HG03460 (cell line): ENCODE data around the gene WRAP53.

ENCODE experiments used
- ATAC-seq: cut with Tn5 transposase; IDR thresholded peaks from one replicate; pipeline ENCODE4 v1.9.1; 2021; ENCODE audit not compliant: unreplicated experiment

The WRAP53 gene

DNA sequence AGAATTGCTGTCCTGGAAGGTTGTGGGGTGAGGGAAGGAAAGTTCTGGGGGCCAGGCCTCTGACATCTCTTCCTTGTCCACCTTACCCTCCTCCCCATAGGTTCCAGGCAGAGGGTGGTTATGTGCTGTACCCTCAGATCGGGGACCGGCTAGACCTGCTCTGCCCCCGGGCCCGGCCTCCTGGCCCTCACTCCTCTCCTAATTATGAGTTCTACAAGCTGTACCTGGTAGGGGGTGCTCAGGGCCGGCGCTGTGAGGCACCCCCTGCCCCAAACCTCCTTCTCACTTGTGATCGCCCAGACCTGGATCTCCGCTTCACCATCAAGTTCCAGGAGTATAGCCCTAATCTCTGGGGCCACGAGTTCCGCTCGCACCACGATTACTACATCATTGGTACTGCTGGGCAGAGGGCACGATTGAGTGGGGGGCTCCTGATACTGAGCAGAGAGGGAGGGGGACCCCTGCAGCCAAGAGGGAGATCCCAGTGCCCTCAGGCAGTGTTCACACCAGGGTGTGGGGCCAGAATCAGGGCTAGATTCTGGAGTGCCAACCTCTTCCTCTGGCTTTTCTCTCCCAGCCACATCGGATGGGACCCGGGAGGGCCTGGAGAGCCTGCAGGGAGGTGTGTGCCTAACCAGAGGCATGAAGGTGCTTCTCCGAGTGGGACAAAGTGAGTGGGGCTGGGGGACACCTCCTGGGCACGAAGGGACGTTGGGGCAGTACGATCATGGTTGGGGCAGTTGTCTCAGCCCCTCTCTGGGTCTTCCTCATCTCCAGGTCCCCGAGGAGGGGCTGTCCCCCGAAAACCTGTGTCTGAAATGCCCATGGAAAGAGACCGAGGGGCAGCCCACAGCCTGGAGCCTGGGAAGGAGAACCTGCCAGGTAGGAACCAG is 19.8 kb downstream of the WRAP53 start:
- no peak for ATAC-seq

DNA sequence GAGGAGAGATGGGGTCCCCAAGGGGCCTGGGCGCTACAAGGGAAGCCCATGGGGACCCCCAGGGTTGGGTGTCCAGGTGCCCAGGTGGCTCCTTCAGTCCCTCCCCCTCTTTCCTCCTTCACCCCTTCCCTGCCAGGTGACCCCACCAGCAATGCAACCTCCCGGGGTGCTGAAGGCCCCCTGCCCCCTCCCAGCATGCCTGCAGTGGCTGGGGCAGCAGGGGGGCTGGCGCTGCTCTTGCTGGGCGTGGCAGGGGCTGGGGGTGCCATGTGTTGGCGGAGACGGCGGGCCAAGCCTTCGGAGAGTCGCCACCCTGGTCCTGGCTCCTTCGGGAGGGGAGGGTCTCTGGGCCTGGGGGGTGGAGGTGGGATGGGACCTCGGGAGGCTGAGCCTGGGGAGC is 20.8 kb downstream of the WRAP53 start:
- no peak for ATAC-seq

DNA sequence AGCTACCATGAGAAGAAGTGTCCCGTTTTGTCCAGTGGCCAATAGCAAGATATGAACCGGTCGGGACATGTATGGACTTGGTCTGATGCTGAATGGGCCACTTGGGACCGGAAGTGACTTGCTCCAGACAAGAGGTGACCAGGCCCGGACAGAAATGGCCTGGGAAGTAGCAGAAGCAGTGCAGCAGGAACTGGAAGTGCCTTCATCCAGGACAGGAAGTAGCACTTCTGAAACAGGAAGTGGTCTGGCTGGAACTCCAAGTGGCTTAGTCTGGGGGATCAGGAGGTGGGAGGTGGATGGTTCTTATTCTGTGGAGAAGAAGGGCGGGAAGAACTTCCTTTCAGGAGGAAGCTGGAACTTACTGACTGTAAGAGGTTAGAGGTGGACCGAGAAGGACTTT is 22.0 kb downstream of the WRAP53 start:
- ATAC-seq, result no peak

DNA sequence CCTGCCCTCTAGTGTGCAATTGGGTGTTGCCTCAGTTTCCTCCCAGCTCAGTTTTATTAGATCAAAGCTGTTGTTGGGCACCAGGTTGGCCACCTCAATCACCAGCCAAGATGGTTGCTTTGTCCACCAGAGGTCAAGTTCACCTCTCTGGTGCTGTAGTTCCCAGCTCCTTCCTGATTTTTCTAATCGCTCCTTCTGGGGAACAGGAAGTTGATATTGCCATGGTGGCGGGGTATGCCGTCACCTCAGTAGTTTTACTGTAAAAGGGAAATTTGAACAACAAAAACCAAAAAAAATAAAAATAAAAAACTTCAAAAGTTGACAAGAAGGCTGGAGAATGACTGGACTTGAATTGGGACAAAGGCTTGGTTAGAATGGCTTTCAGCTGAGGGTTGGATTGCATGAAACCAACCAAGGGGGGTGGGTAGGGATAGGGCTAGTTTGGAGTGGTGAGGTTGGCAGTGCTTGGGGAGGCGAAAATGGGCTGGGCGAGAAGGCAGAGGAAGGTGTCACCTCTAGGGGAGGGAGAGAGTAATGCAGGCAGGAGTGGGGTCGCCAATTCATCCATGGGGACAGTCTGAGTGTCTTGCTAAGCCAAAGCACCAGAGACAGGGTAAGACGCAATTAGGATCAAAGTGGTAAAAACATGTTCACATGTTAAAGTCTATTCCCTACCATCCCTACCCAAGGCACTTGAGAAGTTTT is 22.9 kb downstream of the WRAP53 start:
- ATAC-seq, result no peak

DNA sequence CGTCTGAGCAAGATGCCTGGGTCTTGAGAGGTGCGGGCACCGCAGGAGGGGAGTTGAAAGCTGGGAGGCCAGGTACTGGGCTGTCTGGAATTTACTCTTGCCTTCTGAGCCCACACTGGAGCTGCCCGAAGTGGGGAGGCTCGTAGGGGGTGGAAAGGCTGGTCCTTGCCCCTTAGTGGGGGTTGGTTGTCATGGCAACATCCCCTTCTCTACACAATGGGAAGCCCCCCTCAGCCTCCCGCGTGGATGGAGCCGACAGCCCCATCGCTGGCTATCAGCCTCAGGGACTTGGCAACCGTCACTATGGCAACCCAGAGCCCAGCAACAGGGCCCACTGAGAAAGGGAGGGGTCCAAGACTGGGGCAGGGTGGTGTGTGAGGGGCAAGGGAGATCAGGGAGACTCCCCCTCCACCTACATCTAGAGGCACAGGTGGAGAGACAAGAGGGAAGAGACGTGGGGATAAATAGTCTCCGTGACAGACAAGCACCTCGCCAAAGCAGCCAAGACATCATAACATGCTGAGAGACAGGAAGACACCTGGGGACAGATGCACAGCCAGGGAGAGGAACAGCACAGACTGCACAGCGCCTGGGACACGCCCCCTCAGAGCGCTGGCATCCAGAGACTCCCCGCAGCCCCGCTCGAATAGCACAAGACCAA is 24.0 kb downstream of the WRAP53 start:
- no peak for ATAC-seq

DNA sequence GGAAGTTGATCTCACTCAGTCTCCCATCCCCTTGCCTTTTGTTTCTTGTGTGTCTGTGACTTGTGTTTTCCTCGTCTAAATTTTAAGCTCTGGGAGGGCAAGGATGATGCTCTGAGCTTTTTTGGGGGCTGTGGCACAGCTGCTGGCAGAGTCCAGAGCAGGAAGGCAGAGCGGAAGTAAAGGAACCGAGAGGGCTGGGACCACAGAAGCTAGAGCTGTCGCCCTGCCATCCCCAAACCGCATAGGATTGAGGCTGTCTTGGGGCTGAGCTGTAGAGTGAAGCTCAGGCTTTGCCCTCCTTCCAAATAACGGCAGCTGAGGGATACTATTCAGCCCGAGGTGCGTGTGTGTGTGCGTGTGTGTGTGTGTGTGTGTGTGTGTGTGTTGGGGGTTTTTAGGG is 25.5 kb downstream of the WRAP53 start:
- no peak for ATAC-seq

DNA sequence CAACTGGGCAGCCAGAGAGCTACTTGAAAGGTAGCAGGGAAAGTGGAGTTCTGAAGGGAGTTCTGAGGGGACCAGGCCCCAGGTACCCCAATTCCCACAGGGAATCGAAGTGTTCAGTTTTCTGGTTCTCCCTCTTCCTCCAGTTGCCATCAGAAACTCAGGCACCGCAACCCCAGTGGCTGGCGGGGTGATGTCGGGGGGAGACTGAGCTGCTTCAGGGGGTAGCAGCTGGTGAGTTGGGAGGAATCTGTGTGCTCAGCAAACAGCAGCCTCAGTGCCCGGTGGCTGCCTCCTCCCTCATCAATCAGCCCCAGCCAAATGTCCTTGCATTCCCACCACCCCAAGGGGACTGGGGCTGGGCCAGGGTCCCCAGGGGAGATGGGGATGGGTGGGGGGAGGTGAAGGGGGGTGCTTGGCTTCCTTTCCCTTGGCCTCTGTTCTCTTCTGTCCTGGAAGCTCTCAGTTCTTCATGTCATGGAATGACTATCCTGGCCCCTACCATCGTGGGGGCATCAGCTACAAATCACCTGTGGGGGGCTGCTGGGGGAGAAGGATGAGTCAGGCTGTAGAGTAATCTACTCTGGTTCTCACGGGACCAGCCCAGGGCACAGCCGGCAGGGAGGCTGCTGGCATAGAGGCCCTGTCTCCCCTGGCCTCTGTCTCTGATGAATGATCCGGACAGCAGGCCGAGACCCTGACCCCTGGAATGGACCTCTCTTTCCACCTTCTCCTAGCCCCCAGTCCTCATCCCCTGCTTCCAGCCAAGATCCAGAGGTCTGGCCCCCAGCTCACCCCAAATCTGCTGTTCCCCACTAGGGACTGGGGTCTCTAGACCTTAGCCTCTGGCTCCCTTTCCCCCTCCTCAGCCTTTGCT is 26.7 kb downstream of the WRAP53 start:
- no peak for ATAC-seq

DNA sequence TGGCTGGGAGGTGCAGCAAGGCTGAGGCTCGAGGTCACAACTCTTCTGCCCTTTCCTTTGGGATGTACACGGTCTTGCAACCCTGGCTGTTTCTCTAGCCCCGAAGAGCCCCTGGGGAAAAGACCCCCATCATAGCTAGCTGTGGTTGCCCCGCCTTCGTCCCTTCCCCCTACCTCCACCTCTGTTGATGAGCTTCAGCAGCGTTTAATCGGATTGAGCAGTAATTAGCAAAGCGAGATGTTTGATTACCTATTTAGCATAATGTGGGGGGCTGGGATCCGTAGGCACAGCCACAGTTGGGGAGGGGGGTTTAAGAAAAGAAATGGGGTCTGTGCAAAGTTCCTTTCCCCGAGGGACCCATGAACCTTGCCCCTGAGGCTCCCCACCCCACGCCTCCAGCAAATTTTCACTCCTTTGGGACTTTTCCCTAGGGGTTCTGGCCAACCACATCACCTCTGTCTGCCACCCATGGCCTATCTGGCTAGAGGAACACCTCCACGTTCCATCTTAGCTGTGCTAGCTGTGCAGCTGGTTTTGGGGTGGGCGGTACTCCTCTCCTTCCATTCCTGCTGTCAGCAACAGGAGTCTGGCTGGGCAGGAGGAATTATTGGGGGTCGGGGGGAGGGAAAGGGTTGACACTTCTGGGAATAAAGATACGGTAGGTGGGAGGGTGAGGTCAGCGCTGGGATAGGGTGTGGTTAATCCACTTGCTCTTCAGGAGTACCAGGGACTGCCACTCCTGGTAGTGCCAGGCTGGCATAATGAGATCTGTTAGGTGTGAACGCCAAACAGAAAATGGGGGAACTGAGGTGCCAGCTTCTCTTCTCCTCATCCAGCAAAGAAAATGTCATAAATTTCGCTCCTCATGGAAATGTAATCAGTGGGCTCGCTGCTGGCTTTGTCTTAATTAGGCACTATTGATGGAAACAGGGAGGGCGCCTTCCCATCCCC is 27.9 kb downstream of the WRAP53 start:
- no peak for ATAC-seq

DNA sequence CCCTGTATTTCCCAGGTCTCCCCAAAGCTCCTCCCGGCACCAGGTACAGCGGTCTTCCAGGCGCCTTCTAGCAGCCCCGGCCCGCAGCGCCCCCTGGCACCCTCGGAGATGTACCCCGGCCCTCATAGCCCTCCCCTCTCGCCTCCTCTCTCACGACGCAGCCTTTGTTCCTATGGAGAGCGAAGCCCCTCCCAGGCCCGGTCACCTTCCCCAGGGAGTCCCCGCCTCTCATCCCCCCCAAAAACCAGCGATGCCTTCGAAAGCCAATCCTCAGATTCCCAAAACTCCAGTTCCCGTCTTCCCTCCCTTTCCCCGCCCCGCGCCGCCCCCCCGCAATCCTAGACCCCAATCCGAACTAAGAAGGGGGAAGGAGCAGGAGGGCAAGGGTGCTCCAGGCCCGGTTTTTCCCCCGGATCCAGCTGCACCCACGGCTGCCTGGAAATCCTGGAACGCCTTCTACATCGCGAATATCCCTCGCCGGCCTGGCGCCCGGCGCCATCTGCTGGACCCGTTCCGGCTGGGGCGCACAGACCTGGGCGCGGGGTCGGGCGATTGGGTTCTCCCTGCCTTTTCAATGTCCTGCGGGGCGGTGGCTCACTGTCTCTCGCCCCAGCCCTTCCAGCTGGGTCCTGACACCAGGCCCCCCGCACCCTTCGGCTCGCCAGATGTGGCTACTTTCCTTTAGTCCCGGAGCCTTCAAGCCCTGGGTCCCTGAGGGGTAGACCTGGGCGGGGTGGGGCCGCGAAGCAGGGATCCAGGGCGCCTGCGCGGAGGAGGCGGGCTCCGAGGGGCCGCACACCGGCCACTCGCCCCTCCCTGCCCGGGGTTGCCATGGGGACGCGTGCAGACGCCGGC is 28.9 kb downstream of the WRAP53 start, which contains the start of gene DNAH2:
Gene DNAH2, plus strand, starts transcription at position 844 of the 855 bp plus-strand sequence. CDS start 1,991 bp downstream, outside the sequence.
- ATAC-seq, result no peak

DNA sequence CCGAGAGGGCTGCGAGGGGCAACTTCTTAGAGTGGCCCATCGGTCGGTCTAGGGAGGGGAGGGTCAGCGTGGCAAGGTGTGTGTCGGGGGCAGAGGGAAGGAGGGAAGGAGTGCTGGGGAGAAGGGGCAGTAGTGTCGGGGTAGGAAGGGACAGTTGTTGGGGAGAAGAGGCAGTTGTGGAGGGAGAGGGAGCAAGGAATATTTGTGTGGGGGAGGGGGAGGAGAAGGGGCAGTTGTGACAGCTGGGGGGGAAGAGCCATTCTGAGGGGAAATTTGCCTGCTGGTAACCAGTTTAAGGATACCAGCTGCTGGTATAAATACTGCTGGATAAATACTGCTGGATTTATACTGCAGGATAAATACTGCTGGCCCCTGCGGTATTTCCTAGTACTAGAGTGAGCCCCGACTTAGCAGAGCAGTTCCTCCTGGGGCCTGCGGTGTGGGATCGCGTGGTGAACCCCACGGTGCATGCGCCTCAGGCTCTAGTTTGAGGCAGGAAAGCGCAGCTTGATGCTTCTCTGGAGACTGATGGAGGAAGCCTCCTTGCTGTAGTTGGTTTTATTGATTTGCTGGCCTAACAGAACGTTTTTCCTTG is 29.6 kb downstream of the WRAP53 start:
- ATAC-seq, result no peak

DNA sequence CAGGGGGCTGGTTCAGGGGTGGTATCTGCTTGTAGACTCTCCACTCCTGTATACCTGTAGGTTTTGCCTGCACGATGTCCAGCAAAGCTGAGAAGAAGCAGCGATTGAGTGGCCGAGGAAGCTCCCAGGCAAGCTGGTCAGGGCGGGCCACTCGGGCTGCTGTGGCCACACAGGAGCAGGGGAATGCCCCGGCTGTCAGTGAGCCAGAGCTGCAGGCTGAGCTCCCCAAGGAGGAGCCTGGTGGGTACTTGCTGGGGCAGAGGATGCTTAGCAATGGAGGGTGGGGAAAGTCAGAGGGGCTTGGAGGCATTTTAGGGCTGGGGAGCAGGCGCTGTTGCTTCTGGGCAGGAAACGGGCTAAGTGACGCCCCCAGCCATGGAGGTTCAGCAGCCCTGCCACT is 31.4 kb downstream of the WRAP53 start:
- no peak for ATAC-seq

DNA sequence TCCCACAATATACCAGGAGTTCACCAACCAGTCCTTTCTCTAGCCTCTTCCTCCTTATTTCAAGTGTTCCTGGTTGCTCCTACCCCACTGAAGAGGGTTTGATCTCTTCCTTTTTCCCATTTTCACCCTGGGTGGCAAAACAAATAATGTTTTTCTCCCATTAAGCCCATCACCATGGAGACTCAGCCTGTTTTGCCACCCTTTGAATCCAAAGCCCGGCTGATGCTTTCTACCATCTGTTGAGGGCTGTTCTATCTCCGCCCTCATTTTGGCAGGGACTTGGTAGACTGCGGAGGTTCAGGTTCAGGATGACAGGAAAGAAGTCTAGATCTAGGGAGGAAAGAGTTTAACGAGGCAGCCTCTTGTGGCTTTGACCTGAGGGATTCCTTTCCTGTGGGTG is 31.8 kb downstream of the WRAP53 start:
- no peak for ATAC-seq

DNA sequence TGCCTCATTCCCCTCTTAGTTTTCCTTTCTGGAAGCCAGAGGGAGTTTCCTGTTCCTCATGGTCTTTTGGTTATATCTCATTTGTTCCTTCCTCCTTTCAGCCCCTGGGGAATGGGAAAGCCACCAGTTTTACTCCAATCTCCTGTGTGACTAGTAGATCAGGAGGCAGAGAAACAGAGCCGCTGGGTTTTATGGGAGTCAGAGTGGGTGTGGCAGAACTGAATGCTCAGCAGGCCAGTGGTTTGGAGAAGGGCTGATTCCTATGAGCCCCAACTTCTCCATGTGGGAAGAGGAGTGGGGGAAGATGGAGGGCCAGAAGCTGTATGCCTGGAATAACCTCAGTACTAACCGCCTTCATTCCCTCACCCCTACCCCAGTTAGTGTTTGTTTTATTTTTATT is 33.3 kb downstream of the WRAP53 start:
- no peak for ATAC-seq

DNA sequence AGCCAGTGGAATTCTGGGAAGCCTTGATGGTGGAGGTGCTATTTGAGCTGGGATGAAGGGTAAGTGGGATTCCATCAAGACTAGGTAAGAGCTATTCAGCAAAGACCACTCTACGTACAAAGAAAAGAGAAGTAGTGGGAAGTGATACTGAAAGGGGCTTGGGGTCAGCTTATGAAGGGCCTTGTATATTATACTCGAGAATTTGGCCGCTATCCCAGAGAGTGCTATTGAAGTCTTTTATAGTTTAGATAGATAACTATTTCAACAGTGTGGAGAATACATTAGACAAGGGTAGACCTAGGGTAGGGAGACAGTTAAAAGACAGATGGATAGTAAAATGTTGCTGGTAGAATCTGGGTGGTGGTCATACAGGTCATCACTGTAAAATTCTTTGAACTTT is 39.6 kb downstream of the WRAP53 start:
- ATAC-seq, result no peak

DNA sequence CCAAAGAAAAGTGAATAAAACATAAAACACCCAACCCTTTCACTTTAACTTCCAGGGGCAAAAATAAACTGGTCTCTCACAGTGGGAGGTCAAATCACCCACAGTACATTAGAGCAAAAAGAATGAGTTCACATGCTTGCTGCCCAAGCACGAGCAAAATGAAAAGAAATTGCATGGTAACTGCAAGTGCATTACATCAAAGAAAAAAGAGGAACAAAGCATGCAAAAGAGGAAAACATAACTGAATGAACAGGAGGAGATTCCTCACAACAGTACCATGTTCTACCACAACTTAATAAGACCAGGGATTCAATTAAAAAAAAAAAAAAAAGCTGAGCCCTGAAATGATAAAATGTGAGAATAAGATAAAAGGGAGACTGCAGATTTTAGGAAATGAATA is 41.5 kb downstream of the WRAP53 start:
- ATAC-seq, result no peak

DNA sequence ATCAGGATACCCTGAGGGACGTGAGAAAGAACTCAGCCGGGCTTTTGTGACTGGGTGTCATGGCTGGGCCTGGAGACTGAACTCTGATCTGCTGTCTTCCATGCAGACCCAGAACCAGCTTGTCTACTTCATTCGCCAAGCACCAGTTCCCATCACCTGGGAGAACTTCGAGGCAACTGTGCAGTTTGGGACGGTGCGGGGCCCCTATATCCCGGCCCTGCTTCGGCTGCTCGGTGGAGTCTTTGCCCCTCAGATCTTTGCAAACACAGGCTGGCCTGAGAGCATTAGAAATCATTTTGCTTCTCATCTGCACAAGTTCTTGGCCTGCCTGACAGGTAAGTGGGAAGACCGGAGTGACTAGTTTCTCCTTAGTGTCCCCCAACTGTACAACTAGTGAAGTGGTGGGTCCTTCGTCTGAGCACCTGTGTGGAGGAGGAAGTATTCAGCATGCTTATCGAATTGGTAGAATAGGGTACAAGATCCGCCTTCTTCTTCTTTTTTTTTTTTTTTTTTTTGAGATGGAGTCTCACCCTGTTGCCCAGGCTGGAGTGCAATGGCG is 44.8 kb downstream of the WRAP53 start:
- ATAC-seq, result no peak

DNA sequence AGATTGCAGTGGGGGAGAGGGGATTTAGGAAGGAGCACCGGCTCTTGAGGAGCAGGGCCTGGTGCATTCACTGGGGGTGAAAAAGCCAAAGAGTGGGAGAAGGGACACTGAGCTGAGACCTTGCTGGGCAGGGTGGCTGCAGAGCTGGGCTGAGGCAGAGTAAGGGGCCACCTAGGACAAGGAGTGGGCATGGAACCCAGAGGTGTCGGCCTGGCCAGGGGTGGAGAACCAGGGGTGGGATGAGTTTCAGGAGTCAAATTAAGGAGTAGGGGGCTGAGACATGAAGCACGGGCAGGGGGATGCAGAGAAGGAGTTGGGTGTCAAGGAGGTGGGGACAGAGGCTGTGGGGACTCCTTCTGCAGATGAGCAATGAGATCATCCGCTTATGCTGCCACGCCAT is 49.3 kb downstream of the WRAP53 start:
- ATAC-seq, result no peak

DNA sequence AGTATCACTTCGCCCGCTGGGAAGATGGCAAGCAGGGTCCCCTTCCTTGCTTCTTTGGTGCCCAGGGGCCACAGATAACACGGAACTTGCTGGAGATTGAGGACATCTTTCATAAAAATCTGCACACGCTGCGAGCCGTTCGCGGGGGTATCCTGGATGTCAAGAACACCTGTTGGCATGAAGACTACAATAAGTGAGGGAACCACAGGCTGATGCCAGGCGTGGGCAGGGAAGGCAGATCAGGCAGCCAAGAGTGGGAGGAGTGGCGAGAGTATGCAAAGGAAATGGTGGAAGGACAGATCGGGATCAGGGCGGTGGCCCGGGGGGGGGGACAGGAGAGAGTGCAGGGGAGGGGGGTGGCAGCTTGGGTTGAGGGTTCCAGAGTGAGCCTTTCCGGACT is 51.5 kb downstream of the WRAP53 start:
- no peak for ATAC-seq
